Midbrain (tissue), 1 donor: ENCODE results near the gene MAGEA11.
"Not testable (repeated sequence)": the region's sequence is repeated elsewhere in the genome, so short reads cannot be mapped to it uniquely, and the experiment has no call there.

ENCODE experiments used
- DNase-seq: peaks from one replicate; lab custom pipeline; 2025; lab: John Stamatoyannopoulos, UW

The MAGEA11 gene

GRCh38 chrX:149718757-149719156 is 6.9 kb downstream of the MAGEA11 start:
- DNase-seq: no peak

- no peak for DNase-seq
Measured at GRCh38 chrX:149720021-149720689, 8.3 kb downstream of the MAGEA11 start.

DNA sequence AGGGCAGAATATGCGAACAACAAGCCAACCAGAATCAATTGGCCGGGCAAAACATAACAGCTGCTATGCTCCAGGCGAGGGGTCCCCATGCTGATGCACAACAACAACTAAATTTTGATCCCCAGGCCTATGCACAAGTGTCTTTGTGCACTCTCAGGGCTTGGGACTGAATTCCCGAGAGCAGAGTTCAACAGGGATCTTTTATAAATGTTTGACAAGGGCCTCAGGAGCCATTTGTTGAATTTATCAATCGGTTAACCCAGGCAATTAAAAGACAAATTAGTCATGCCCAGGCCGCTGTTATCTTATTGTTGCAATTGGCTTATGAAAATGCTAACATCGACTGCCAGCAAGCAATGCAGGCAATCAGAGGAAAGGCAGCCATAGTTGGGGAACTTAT is 9.4 kb downstream of the MAGEA11 start:
- DNase-seq: not testable (repeated sequence)

DNA sequence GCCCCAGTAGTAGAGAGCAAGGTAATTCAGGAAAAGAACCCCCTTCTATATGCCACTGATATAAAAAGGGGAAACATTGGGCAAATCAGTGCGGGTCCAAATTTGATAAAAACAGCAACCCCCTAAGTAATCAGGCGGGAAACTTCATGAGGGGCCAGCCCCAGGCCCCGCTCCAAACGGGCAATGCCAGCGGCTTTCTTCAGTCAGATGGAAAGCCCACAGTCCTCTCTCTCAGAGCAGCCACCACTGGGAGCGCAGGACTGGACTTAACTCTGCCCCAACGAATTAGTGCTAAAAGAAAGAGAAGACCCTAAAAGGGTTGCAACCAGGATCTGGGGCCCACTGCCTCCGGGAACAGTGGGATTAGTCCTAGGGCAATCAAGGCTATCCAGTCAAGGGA is 9.9 kb downstream of the MAGEA11 start:
- DNase-seq: no peak

DNA sequence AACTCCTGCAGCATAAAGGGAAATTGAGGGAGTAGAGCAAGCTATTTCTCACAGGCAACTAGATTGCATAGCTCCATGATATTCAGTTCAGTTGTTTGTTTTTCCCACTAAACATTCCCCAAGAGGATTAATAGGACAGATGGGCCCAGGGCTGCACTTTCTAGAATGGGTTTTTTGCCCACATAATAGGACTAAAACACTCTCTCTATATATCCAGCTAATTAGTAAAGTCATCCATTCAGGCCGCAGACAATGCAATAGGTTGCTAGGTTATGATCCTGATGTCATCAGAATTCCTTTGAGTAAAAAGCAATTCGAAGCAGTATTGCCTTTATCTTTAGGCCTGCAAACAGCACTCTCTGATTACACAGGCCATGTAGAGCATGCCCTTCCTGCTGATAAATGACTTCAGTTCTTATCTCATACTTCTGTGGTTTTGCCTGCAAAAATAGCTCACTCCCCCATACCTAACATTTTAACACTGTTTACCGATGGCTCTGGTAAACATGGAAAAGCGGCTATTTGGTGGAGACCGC is 11.8 kb downstream of the MAGEA11 start:
- DNase-seq: not testable (repeated sequence)

DNA sequence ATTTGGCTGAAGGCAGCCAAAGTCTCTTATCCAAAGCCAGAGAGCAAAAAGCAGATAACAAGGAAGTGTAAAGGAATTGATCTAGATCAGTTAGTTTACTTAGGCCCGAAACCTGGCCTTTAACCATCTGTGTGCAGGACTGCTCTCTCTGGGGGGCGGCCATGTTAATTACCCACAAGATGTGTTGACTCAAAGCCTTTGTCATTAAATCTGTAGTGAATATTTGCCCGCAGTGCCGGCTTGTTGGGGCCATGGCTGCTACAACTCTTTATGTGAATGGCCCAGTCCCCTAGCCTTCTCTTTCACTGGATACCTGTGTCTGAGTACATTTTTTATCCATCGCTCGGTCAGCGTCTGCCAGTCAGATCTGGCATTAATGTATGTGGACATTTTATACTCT is 15.4 kb downstream of the MAGEA11 start:
- not testable (repeated sequence) for DNase-seq

DNA sequence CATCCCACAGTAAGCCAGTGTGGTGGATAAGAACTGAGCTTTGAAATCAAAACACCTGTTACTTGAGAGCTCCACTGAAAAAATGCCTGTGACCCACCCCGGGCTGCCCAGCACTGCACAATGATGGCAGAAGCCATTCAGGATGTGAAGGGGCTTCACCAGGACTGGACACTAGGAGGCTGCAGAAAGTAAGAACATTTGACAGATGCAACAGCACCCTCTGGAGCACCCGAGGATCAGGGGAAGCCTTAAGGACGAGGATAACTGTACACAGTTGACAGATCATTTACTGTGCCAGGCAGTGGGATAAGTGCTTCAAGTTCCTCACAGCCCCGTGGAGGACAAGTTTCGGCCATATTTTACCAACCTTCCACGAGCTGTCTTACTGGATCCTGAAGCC is 30.4 kb downstream of the MAGEA11 start:
- not testable (repeated sequence) for DNase-seq

DNA sequence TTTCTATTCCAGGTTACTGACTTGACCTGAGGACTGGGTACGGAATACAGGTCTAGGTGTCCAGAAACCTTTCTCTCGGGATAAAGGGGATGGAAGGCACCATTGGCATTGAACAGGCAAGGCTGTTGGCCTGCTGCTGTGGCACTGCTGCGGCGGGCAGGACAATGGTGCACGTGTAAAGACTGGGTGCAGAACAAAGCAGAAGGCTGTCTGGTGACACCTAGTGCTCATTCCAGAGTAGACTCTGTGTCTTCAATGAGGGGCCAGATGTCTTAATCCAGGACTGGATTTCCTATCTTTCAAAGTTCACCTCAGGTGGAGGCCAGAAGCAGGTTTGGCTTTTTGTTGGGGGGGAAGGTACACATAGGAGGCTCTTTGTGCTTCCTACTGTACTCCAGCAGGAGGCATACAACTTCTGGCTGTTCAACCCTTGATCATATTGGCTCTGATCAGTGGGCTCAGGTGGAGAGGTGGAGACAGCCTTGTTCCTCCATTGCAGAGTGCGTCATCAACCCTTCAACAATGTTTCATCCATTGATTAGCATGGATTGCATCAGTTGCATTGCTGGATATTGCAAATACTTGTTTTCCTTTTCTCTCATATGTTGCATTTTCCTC is 34.6 kb downstream of the MAGEA11 start:
- not testable (repeated sequence) for DNase-seq

DNA sequence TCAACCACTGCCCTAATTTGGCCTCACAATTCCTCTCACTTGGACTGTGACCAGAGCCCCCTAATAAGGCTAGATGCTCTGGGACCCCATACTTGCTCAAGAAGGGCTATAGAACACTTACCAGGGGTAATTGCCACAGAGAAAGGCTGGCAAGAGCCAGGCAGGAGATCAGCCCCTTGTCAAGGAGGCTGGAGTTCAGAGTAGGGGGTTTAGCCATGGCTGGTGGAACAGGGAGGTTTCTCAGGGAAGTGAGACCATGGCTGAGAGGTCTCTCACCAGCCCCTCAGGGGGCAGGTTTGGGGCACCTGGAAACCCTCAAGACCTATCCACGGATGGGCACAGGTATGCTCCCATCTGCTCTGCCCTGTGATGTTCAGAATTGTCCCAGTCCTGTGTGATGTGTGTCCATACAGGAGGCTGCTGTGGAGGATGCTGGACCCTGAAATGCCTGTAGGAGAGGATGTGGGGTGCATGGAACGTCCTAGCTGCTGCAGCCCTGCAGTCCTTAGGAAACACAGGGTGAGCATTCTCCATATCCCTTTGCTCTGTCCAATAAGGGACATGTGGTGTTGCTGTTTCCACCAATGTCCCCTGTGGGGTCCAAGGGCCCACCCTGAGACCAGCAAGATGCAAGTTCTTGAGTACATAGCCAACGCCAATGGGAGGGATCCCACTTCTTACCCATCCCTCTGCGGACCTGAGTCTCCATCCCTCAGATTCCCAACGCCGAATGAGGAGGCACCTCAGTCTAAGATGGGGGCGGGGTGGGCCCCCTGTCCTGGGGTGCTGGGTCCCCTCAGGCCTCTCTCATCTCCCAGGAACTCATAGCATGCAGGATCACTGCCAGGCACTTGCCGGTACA is 45.6 kb downstream of the MAGEA11 start:
- DNase-seq: no peak

- no peak for DNase-seq
Measured at GRCh38 chrX:149758068-149758714, 46.3 kb downstream of the MAGEA11 start.

- not testable (repeated sequence) for DNase-seq
Measured at GRCh38 chrX:149758715-149759078, 46.8 kb downstream of the MAGEA11 start.

DNA sequence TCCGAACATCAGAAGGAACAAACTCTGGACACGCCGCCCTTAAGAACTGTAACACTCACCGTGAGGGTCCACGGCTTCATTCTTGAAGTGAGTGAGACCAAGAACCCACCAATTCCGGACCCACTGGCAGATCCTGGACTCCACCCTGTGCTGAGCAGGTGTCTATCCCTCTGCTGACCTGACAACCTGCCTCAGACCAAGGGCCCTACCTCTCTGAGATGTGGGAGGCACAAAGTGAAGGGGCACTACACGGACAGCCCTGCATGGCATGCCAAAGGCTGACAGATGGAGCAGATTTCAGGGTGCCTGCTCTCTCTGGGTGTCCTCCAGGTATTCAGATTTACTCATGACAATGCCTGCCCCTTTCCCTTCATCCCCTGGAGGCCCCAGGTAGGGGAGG is 48.0 kb downstream of the MAGEA11 start:
- DNase-seq: no peak

DNA sequence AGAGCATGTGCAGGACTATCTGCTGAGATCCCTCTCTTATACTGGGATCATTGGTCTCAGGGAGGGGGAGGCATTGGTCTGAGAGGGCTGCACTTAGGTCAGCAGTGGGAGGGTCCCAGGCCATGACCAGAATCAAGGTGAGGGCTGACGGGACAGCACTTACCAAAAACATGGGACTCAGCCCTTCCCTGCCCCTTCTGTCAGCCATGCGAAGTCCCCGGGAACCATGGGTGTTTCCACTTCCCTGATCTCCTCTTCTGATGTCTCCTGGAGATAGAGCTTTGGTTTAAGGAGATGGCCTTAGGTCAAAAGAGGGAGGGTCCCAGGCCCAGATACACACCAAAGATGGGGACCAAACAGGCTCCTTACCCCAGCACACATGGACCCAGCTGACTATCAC is 49.1 kb downstream of the MAGEA11 start:
- no peak for DNase-seq

DNA sequence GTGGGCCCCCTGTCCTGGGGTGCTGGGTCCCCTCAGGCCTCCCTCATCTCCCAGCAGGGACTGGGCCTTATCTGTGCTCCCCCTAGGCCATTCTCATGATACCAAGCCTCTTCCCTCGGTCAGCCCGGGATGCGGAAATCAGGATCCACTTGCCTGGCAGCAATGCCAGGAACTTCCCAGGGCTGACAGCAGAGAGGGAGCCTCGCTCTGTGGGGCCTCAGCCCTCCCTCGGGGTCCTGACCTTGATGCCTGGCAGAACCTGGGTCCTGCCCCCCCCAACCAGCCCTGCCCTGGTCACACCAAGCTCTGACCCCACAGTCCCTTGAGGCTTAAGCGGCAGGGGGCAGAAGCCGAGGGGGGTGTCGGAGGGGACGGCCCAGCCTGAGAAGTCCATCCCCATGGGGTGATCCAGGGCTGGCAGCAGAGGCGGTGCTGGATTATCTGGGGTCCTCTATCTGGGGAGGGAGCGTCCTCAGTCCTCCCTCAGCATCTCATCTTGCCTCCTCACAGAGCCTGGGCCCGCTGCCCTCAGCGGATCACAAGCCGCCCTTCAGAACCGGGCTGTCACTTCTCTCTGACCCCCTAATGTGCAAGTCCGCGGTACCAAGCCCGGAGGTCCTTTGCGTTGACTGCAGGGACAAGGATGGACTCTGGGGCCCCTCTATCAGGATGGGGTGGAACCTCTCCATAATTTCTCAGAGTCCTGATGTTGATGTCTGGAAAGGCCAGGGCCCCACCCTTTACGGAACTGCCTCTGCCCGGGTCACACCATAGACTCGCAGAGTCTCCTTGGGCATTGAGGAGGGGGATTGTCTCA is 50.2 kb downstream of the MAGEA11 start:
- not testable (repeated sequence) for DNase-seq

- DNase-seq: no peak
Measured at GRCh38 chrX:149762696-149763614, 51.1 kb downstream of the MAGEA11 start.
